H1 (cell line): ENCODE data around the gene ITGB7. TPM values are rescaled to one million over a fixed set of nuclear protein-coding genes. Genes with fewer than 3 reads are reported as not detected.

Experiments used
- CTCF ChIA-PET: fragments of 300-600 bp; sonication (Branson Sonifier 250); formaldehyde crosslinking; loops from one replicate; lab custom pipeline; 2021; ENCODE audit not compliant: partially characterized antibody; lab: Charles Lee
- POLR2A ChIA-PET: fragments of 300-600 bp; sonication (Branson Sonifier 250); formaldehyde crosslinking; loops from one replicate; lab custom pipeline; 2021; ENCODE audit warnings: inconsistent platforms; ENCODE audit not compliant: partially characterized antibody; lab: Charles Lee
- DNase-seq, 2 experiments: peaks; one replicate each; pipeline versions ENCODE4 v3.0.0 to v3.0.0-alpha.2; 2010 to 2022; ENCODE audit warnings: low spot score in 2 of 2, low read depth in 1 of 2, mixed read lengths in 1 of 2
- FAIRE-seq: peaks from 2 replicates; lab custom pipeline; 2011; peaks lifted over from hg19 to GRCh38; lab: Jason Lieb, UNC
- H2AFZ ChIP-seq: 2 replicates; pipeline ENCODE4 v1.8.1; 2012; ENCODE audit warnings: low read length, inconsistent platforms
- H2AK5ac ChIP-seq: 2 replicates; pipeline ENCODE4 v1.6.1; 2013; ENCODE audit warnings: low read depth, low read length
- H2BK120ac ChIP-seq: replicated peaks from 2 replicates; pipeline ENCODE3; 2013; ENCODE audit warnings: low read depth, low read length, inconsistent platforms
- H2BK12ac ChIP-seq: 2 replicates; pipeline ENCODE4 v1.6.1; 2013; ENCODE audit warnings: low read depth, low read length
- H2BK15ac ChIP-seq: 2 replicates; pipeline ENCODE4 v1.6.1; 2013; ENCODE audit warnings: low read length
- H2BK20ac ChIP-seq: 2 replicates; pipeline ENCODE4 v1.6.1; 2013; ENCODE audit warnings: low read length
- H2BK5ac ChIP-seq: 2 replicates; pipeline ENCODE4 v1.6.1; 2013; ENCODE audit warnings: low read depth, low read length
- H3K14ac ChIP-seq: 2 replicates; pipeline ENCODE4 v1.6.1; 2013; ENCODE audit warnings: inconsistent platforms; ENCODE audit not compliant: insufficient read length
- H3K18ac ChIP-seq: 2 replicates; pipeline ENCODE4 v1.6.1; 2013; ENCODE audit warnings: low read length; ENCODE audit errors: extremely low read depth
- H3K23ac ChIP-seq: 2 replicates; pipeline ENCODE4 v1.6.1; 2013; ENCODE audit warnings: inconsistent platforms; ENCODE audit not compliant: insufficient read length
- H3K23me2 ChIP-seq: 2 replicates; pipeline ENCODE4 v1.6.1; 2013; ENCODE audit warnings: low read depth, low read length
- H3K27ac ChIP-seq: 2 replicates; pipeline ENCODE4 v1.6.1; 2011; ENCODE audit warnings: low read depth, low read length, inconsistent platforms
- H3K27me3 ChIP-seq, 4 experiments: replicated peaks in 1 of 4; 1 replicate in 1 of 4; 2 replicates in 3 of 4; pipeline versions ENCODE4 v1.6.1 to v1.8.1; 2011 to 2013; ENCODE audit warnings: low read length in 3 of 4, mild to moderate bottlenecking in 3 of 4, inconsistent platforms in 2 of 4, mixed read lengths in 2 of 4, moderate library complexity in 1 of 4; ENCODE audit not compliant: control insufficient read depth in 3 of 4, insufficient read depth in 3 of 4; ENCODE audit errors: extremely low read depth in 1 of 4
- H3K36me3 ChIP-seq, 4 experiments: 2 replicates each; pipeline versions ENCODE4 v1.6.1 to v1.8.1; 2011 to 2013; ENCODE audit warnings: mild to moderate bottlenecking in 4 of 4, low read length in 3 of 4, moderate library complexity in 2 of 4, control low read depth in 1 of 4, inconsistent platforms in 1 of 4; ENCODE audit not compliant: insufficient read depth in 4 of 4, control insufficient read depth in 2 of 4
- H3K4ac ChIP-seq: replicated peaks from 2 replicates; pipeline ENCODE3; 2013; ENCODE audit warnings: low read length, low read depth, mixed read lengths, inconsistent platforms; ENCODE audit not compliant: insufficient read length
- H3K4me1 ChIP-seq, 4 experiments: replicated peaks in 1 of 4; 1 replicate in 1 of 4; 2 replicates in 3 of 4; pipeline versions ENCODE4 v1.6.1 to v1.8.1; 2011 to 2013; ENCODE audit warnings: low read length in 3 of 4, inconsistent platforms in 2 of 4, mixed read lengths in 1 of 4; ENCODE audit not compliant: insufficient read depth in 4 of 4, control insufficient read depth in 3 of 4
- H3K4me2 ChIP-seq, 2 experiments: 2 replicates each; pipeline versions ENCODE4 v1.6.1 to v1.8.1; 2011 to 2013; ENCODE audit warnings: low read depth in 2 of 2, low read length in 2 of 2, control low read depth in 1 of 2, inconsistent platforms in 1 of 2, mild to moderate bottlenecking in 1 of 2; ENCODE audit not compliant: insufficient read depth in 1 of 2
- H3K4me3 ChIP-seq, 4 experiments: fragments of 200-600, 300-600 bp in 1 of 4; sonication (generic), shearing (Covaris generic), sonication (Bioruptor Twin) in 1 of 4; 2 replicates each; pipeline versions ENCODE4 v1.5.1 to v1.8.1; 2011 to 2016; ENCODE audit warnings: low read length in 4 of 4, low read depth in 3 of 4, control low read depth in 2 of 4, inconsistent platforms in 2 of 4, mild to moderate bottlenecking in 2 of 4, mixed read lengths in 1 of 4, moderate library complexity in 1 of 4; ENCODE audit not compliant: insufficient read depth in 2 of 4; ENCODE audit errors: extremely low read depth in 1 of 4
- H3K56ac ChIP-seq: replicated peaks from 2 replicates; pipeline ENCODE3; 2013; ENCODE audit warnings: low read depth, mild to moderate bottlenecking, mixed read lengths, low read length, inconsistent platforms; ENCODE audit not compliant: insufficient read length
- H3K79me1 ChIP-seq: 2 replicates; pipeline ENCODE4 v1.6.1; 2013; ENCODE audit warnings: low read depth, low read length, control low read depth
- H3K79me2 ChIP-seq, 2 experiments: 2 replicates each; pipeline versions ENCODE4 v1.6.1 to v1.8.1; 2012 to 2013; ENCODE audit warnings: low read length in 2 of 2, mild to moderate bottlenecking in 2 of 2, inconsistent platforms in 1 of 2; ENCODE audit not compliant: insufficient read depth in 2 of 2, control insufficient read depth in 1 of 2
- H3K9ac ChIP-seq, 4 experiments: replicated peaks in 1 of 4; 1 replicate in 1 of 4; 2 replicates in 3 of 4; pipeline versions ENCODE4 v1.6.1 to v1.8.1; 2011 to 2013; ENCODE audit warnings: low read depth in 3 of 4, low read length in 3 of 4, control low read depth in 2 of 4, mild to moderate bottlenecking in 2 of 4, moderate library complexity in 2 of 4, inconsistent platforms in 1 of 4; ENCODE audit errors: extremely low read depth in 1 of 4
- H3K9me3 ChIP-seq, 2 experiments: 2 replicates each; pipeline versions ENCODE4 v1.6.1 to v1.8.1; 2012 to 2013; ENCODE audit warnings: mild to moderate bottlenecking in 2 of 2, moderate library complexity in 2 of 2, control low read depth in 1 of 2, inconsistent platforms in 1 of 2, low read depth in 1 of 2, low read length in 1 of 2, mixed read lengths in 1 of 2; ENCODE audit not compliant: insufficient read depth in 2 of 2
- H4K20me1 ChIP-seq, 2 experiments: replicated peaks in 1 of 2; 2 replicates each; pipeline versions ENCODE3 to v1.8.1; 2011 to 2013; ENCODE audit warnings: inconsistent platforms in 2 of 2, low read length in 2 of 2, mild to moderate bottlenecking in 1 of 2; ENCODE audit not compliant: insufficient read depth in 2 of 2, control insufficient read depth in 1 of 2
- H4K5ac ChIP-seq: 2 replicates; pipeline ENCODE4 v1.6.1; 2013; ENCODE audit warnings: low read length, low read depth, mixed read lengths, inconsistent platforms; ENCODE audit not compliant: insufficient read length
- H4K8ac ChIP-seq: 2 replicates; pipeline ENCODE4 v1.8.0; 2013; ENCODE audit warnings: mild to moderate bottlenecking, moderate library complexity, low read length, inconsistent platforms; ENCODE audit not compliant: insufficient read depth; ENCODE audit errors: extremely low read depth
- H4K91ac ChIP-seq: replicated peaks from 2 replicates; pipeline ENCODE3; 2013; ENCODE audit warnings: low read length, mixed read lengths, inconsistent platforms; ENCODE audit not compliant: insufficient read length
- CTCF ChIP-seq, 3 experiments: IDR thresholded peaks; 1 replicate in 2 of 3; 2 replicates in 1 of 3; pipeline versions ENCODE4 v1.5.1 to v1.6.1; 2011; ENCODE audit warnings: low read length in 3 of 3, mild to moderate bottlenecking in 3 of 3, inconsistent platforms in 2 of 3, low read depth in 1 of 3, moderate library complexity in 1 of 3; ENCODE audit not compliant: insufficient read depth in 1 of 3; ENCODE audit errors: control extremely low read depth in 1 of 3
- EP300 ChIP-seq, 2 experiments: IDR thresholded peaks; 1 replicate in 1 of 2; 2 replicates in 1 of 2; pipeline ENCODE4 v1.6.1; 2011 to 2012; ENCODE audit warnings: low read depth in 2 of 2, low read length in 2 of 2, mild to moderate bottlenecking in 2 of 2, borderline replicate concordance in 1 of 2, inconsistent platforms in 1 of 2, moderate library complexity in 1 of 2
- POLR2A ChIP-seq, 2 experiments: IDR thresholded peaks; 1 replicate in 1 of 2; 2 replicates in 1 of 2; pipeline ENCODE4 v1.6.1; 2011; ENCODE audit warnings: low read depth in 2 of 2, low read length in 2 of 2, mild to moderate bottlenecking in 2 of 2; ENCODE audit errors: control extremely low read depth in 1 of 2
- RBBP5 ChIP-seq: IDR thresholded peaks from 2 replicates; pipeline ENCODE4 v1.7.1; 2012; ENCODE audit warnings: low read depth, mild to moderate bottlenecking, inconsistent platforms, low read length, moderate library complexity, borderline replicate concordance
- SIRT6 ChIP-seq: IDR thresholded peaks from one replicate; pipeline ENCODE4 v1.7.1; 2012; ENCODE audit warnings: low read length, inconsistent platforms
- SUZ12 ChIP-seq: fragments of 200-600 bp; sonication (generic); IDR thresholded peaks from 2 replicates; pipeline ENCODE4 v1.6.1; 2012; ENCODE audit warnings: mild to moderate bottlenecking, inconsistent platforms, low read length, moderate library complexity, mixed read lengths
- YY1 ChIP-seq: IDR thresholded peaks from 2 replicates; pipeline ENCODE4 v1.6.1; 2011; ENCODE audit warnings: low read depth, mild to moderate bottlenecking, low read length
- WGBS, 2 experiments: shearing (Covaris generic) in 1 of 2; methylation state at CpG; one replicate each; pipeline versions ENCODE4 v1.1.6 to v1.1.7; 2013 to 2015; ENCODE audit warnings: low lambda C conversion rate in 2 of 2, mixed read lengths in 2 of 2, inconsistent platforms in 1 of 2, low coverage in 1 of 2, missing lambda C conversion rate in 1 of 2; ENCODE audit not compliant: insufficient replicate concordance in 2 of 2, insufficient coverage in 1 of 2, insufficient read length in 1 of 2; ENCODE audit errors: extremely low coverage in 1 of 2, missing lambda C conversion rate in 1 of 2; 5-methylcytosine and 5-hydroxymethylcytosine counted together
- polyA plus RNA-seq, 7 experiments: library from polyadenylated mRNA; depleted of rRNA in 3 of 7; stranded (reverse) in 5 of 7; unstranded in 2 of 7; fragments of >200 nt in 5 of 7; fragments of 200-250 nt in 2 of 7; gene quantifications; 1 replicate in 5 of 7; 2 replicates in 1 of 7; 4 replicates in 1 of 7; pipeline versions ENCODE4 v1.2.1 to v1.2.3, GENCODE V29; 2011 to 2013; ENCODE audit warnings: missing spikeins in 2 of 7, mixed read lengths in 2 of 7
- total RNA-seq: library from RNA; stranded (reverse); fragmentation: NEBNext Ultra II Directional; extraction: Animal tissue kit (Norgen Biotek cat#: 25700); gene quantifications from 2 replicates; pipeline ENCODE4 v1.2.1, GENCODE V29; 2021
- TF ChIP-seq, protein P1 (sequence below): IDR thresholded peaks from 2 replicates; pipeline ENCODE4 v1.6.1; 2012; ENCODE audit warnings: inconsistent platforms

The ITGB7 gene
- total and polyA plus RNA-seq, 2 of the 8 experiments (the other 6 are each of a cell fraction or from before 2014, with no cell fraction given): 0.35 to 0.54 TPM

- H3K79me2 ChIP-seq: no peaks in the 10 kb centered on the region
- no peak overlapping the region for H2BK20ac ChIP-seq
- no peak overlapping the region for H2BK120ac ChIP-seq
- H3K4me3 ChIP-seq: no peak overlapping the region
- H2AK5ac ChIP-seq: no peak overlapping the region
- H2BK5ac ChIP-seq: no peak overlapping the region
- no peak overlapping the region for H3K9ac ChIP-seq
- H3K23ac ChIP-seq: no peak overlapping the region
- H4K5ac ChIP-seq: no peak overlapping the region
- no peak overlapping the region for H2BK12ac ChIP-seq
- no peak overlapping the region for H2AFZ ChIP-seq
- FAIRE-seq (no peak), DNase-seq (no peak)
- no peak overlapping the region for H3K27ac ChIP-seq
- no peak overlapping the region for H3K56ac ChIP-seq
- H3K4me1 ChIP-seq: peaks cover 1 to 5% (median 4%) of the 10 kb centered on the region in 4 experiments; a peak in 4 of 7 replicates
- no peaks in the 10 kb centered on the region for H3K36me3 ChIP-seq
- CTCF ChIA-PET: interaction anchor here (0.6 to 6.2 kb wide), 12 partner anchors 11 to 105 kb away, joined by 3 to 80 read pairs (median 4); partner anchors contain the start of gene ESPL1
- no peak overlapping the region for H3K14ac ChIP-seq
- WGBS, 2 experiments: 89% methylated on average over 14 of the region's 14 CpGs; no CpG with 5 or more reads in 1 of the 2 experiments
- H3K79me1 ChIP-seq: no peaks in the 10 kb centered on the region
- peaks cover 5 to 10% of the 10 kb centered on the region in 2 experiments for H4K20me1 ChIP-seq
- H4K91ac ChIP-seq: no peak overlapping the region
- H2BK15ac ChIP-seq: no peak overlapping the region
- H3K18ac ChIP-seq: no peak overlapping the region
- H3K4me2 ChIP-seq: no peak overlapping the region
- POLR2A ChIA-PET: interaction anchor here (0.7 to 2.5 kb wide), 4 partner anchors 10 to 99 kb away, joined by 3 to 8 read pairs (median 3); partner anchors contain the start of genes CSAD and ZNF740
- H3K23me2 ChIP-seq: no peaks in the 10 kb centered on the region
- H3K27me3 ChIP-seq: peaks cover 10 to 45% (median 39%) of the 10 kb centered on the region in 4 experiments
- H3K4ac ChIP-seq: no peak overlapping the region
- no peaks in the 10 kb centered on the region for H3K9me3 ChIP-seq
- no peak overlapping the region for H4K8ac ChIP-seq
- TF ChIP-seq EP300 (IDR thresholded peaks at IDR 0.05; ENCODE audit: borderline replicate concordance in 1 of 2, low read depth in 2 of 2, low read length in 2 of 2): no peak
- TF ChIP-seq RBBP5: no peak
- no peak for TF ChIP-seq SIRT6
- no peak for TF ChIP-seq CTCF (IDR thresholded peaks at IDR 0.05; ENCODE audit: control extremely low read depth in 1 of 3, insufficient read depth in 1 of 3, low read depth in 1 of 3, low read length in 3 of 3)
- TF ChIP-seq, protein P1, sequence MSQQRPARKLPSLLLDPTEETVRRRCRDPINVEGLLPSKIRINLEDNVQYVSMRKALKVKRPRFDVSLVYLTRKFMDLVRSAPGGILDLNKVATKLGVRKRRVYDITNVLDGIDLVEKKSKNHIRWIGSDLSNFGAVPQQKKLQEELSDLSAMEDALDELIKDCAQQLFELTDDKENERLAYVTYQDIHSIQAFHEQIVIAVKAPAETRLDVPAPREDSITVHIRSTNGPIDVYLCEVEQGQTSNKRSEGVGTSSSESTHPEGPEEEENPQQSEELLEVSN: no peak
- TF ChIP-seq POLR2A (IDR thresholded peaks at IDR 0.05; ENCODE audit: control extremely low read depth in 1 of 2, low read depth in 2 of 2, low read length in 2 of 2): no peak
- no peak for TF ChIP-seq YY1
- TF ChIP-seq SUZ12: no peak
These were observed 36.0 kb downstream of the ITGB7 start for GRCh38 chr12:53170876-53171724.
